ENCODE data around the gene SUCLA2.

The SUCLA2 gene

GRCh38 chr13:47901441-47901840, 99.6 kb downstream of the SUCLA2 start:
- no peak for DNase-seq (ENCODE audit: low read depth)

- DNase-seq (ENCODE audit: low read depth): no peak
Observed at GRCh38 chr13:47898080-47898479, 103.0 kb downstream of the SUCLA2 start.

- DNase-seq (ENCODE audit: low read depth): no peak
Observed at GRCh38 chr13:47897411-47898050, 103.5 kb downstream of the SUCLA2 start.

GRCh38 chr13:47896546-47896945, 104.5 kb downstream of the SUCLA2 start:
- no peak for DNase-seq (ENCODE audit: low read depth)

- DNase-seq (ENCODE audit: low read depth): no peak
Observed at GRCh38 chr13:47896111-47896510, 105.0 kb downstream of the SUCLA2 start.

GRCh38 chr13:47893527-47893926, 107.5 kb downstream of the SUCLA2 start:
- no peak for DNase-seq (ENCODE audit: low read depth)
